LNCAP (cell line): ENCODE data around the gene NPR2.

Experiments used
- TF ChIP-seq, protein P1 (sequence below): fragments of 450-650 bp; IDR thresholded peaks from 2 replicates; pipeline ENCODE4 v1.5.1; 2017; ENCODE audit warnings: mild to moderate bottlenecking

Gene NPR2

GRCh38 chr9:35856206-35856605, 64.8 kb downstream of the NPR2 start:
- TF ChIP-seq, protein P1, sequence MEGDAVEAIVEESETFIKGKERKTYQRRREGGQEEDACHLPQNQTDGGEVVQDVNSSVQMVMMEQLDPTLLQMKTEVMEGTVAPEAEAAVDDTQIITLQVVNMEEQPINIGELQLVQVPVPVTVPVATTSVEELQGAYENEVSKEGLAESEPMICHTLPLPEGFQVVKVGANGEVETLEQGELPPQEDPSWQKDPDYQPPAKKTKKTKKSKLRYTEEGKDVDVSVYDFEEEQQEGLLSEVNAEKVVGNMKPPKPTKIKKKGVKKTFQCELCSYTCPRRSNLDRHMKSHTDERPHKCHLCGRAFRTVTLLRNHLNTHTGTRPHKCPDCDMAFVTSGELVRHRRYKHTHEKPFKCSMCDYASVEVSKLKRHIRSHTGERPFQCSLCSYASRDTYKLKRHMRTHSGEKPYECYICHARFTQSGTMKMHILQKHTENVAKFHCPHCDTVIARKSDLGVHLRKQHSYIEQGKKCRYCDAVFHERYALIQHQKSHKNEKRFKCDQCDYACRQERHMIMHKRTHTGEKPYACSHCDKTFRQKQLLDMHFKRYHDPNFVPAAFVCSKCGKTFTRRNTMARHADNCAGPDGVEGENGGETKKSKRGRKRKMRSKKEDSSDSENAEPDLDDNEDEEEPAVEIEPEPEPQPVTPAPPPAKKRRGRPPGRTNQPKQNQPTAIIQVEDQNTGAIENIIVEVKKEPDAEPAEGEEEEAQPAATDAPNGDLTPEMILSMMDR, result no peak

DNA sequence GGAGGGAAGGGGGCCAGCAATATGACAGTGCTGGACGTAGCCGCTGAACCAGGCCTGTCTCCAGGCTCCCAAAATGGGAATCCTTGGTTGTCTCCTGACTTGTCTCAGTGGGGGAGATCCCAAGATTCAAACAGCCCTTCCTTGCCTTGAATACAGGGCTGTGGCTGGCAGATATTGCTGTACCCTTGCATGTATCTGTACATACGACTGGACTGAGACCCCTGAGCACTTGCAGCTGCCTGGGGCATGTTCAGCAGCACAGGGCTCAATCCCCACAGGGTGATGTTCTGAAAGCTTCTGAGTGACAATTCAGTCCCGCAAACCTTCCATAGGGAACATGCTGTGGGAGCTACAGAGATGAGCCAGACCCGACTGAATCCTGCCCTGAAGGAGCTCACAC, 65.5 kb downstream of the NPR2 start:
- TF ChIP-seq, protein P1, result no peak

DNA sequence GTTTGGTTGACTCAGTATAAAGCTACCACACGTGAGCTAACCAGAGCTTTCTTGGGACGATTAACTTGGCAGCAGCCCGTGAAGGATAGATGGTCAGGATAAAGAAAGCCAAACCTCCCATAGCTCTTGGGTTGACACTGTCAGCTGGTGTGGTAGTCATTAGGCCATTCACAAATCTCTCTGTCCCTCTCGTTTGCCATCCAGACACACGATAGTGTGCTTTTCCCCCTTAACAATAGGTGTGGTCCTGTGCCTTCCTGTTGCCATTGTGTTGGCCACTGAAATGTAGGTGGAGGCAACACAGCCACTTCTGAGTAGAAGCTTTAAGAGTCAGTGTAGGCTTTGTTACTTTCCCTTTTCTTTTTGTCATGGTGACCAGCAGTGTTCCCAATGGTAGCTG, 67.1 kb downstream of the NPR2 start:
- TF ChIP-seq, protein P1, result no peak
